H1 (cell line): ENCODE measurements around the gene CSE1L. TPM values are rescaled to one million over a fixed set of nuclear protein-coding genes. Genes with fewer than 3 reads are reported as not detected.

Experiments used
- CBX5 ChIP-seq: fragments of 300-800, 300-1000 bp; sonication (generic); IDR thresholded peaks from 2 replicates; pipeline ENCODE4 v1.7.1; 2016; ENCODE audit warnings: antibody characterized with exemption, low read length, low read depth
- CTBP2 ChIP-seq: IDR thresholded peaks from 2 replicates; pipeline ENCODE4 v1.7.0; 2011; ENCODE audit warnings: borderline replicate concordance, mild to moderate bottlenecking, moderate library complexity, mixed read lengths, low read length; ENCODE audit not compliant: insufficient read depth, insufficient read length
- SIRT6 ChIP-seq: IDR thresholded peaks from one replicate; pipeline ENCODE4 v1.7.1; 2012; ENCODE audit warnings: low read length, inconsistent platforms
- polyA plus RNA-seq, 7 experiments: library from polyadenylated mRNA; depleted of rRNA in 3 of 7; stranded (reverse) in 5 of 7; unstranded in 2 of 7; fragments of >200 nt in 5 of 7; fragments of 200-250 nt in 2 of 7; gene quantifications; 1 replicate in 5 of 7; 2 replicates in 1 of 7; 4 replicates in 1 of 7; pipeline versions ENCODE4 v1.2.1 to v1.2.3, GENCODE V29; 2011 to 2013; ENCODE audit warnings: missing spikeins in 2 of 7, mixed read lengths in 2 of 7
- total RNA-seq: library from RNA; stranded (reverse); fragmentation: NEBNext Ultra II Directional; extraction: Animal tissue kit (Norgen Biotek cat#: 25700); gene quantifications from 2 replicates; pipeline ENCODE4 v1.2.1, GENCODE V29; 2021
- TF ChIP-seq, protein P1 (sequence below): IDR thresholded peaks from 2 replicates; pipeline ENCODE4 v1.6.1; 2011; ENCODE audit warnings: low read length, improper control_type of control experiment

The CSE1L gene
- total and polyA plus RNA-seq, 2 of the 8 experiments (the other 6 are each of a cell fraction or from before 2014, with no cell fraction given) = 94.1 to 269 TPM

DNA sequence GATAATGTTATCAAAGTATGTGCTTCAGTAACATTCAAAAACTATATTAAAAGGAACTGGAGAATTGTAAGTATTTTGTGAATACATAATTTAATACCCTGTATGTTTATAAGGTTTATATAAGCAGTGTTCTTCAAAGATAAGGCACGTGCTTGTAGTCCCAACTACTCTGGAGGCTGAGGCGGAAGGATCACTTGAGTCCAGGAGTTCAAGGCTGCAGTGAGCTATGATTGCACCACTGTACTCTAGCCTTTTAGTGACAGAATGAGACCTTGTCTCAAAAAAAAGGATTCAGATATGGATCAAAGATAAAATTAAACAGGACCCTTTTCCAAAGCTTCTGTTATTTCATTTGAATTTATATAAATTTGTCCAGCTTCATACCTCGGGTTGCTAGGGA is 17.2 kb downstream of the CSE1L start (continued):
- TF ChIP-seq, protein P1, sequence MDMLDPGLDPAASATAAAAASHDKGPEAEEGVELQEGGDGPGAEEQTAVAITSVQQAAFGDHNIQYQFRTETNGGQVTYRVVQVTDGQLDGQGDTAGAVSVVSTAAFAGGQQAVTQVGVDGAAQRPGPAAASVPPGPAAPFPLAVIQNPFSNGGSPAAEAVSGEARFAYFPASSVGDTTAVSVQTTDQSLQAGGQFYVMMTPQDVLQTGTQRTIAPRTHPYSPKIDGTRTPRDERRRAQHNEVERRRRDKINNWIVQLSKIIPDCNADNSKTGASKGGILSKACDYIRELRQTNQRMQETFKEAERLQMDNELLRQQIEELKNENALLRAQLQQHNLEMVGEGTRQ = no peak
- TF ChIP-seq SIRT6 (no peak), CTBP2 (no peak), CBX5 (no peak)
